Fibroblast of pulmonary artery (primary cell): ENCODE data around the gene ZHX3.

Experiments used
- DNase-seq: peaks from one replicate; pipeline ENCODE4 v3.0.0-alpha.2; 2010; ENCODE audit warnings: low read depth
- H3K4me3 ChIP-seq: replicated peaks from 2 replicates; pipeline ENCODE4 v1.5.1; 2011; ENCODE audit warnings: low read depth, mild to moderate bottlenecking, control low read depth, low read length, moderate library complexity
- CTCF ChIP-seq: IDR thresholded peaks from 2 replicates; pipeline ENCODE4 v1.5.1; 2011; ENCODE audit warnings: mild to moderate bottlenecking, control low read depth, low read length, inconsistent platforms; ENCODE audit errors: missing control alignments

The ZHX3 gene

GRCh38 chr20:41131594-41132387 is 185.7 kb downstream of the ZHX3 start:
- no peak overlapping the region for H3K4me3 ChIP-seq
- no peak for TF ChIP-seq CTCF
- no peak for DNase-seq
